ENCODE results near the gene TATDN2. TPM values are rescaled to one million over a fixed set of nuclear protein-coding genes. Genes with fewer than 3 reads are reported as not detected.

TATDN2 gene
- total RNA-seq, 1 donor from 2014 or later: 31.8 TPM

DNA sequence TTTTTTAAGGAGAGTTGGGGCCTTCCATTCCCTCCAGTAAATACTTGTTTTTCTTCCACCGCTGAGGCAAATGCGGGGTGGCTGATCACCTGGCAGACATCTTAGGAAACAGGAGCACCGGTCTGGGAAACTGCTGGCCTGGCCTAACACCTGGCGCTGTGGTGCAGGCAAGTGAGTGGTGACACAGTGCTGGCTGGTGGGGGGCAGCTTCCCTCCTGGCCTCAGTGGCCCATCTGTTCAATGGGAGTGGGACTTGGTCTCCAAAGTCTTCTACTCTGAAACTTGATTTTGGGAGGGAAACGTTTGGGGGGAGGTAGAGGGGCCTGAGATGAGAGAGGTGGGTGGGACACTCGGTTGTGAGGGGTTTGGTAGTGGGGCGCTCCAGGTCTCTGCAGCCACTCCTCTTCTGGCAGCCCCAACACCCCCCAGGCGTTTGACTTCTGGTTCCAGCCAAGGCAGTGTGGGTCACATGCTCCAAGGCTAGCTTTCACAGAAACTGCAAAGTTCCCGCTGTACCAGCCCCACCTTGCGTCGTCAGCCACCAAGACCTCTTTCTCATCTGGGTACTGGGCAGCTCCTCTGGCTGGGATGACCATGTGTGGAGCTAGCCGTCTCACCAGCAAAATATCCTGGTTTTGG lies 39.8 kb downstream of the TATDN2 start:
- H3K27ac Mint-ChIP-seq (ENCODE audit: unreplicated experiment): no peak overlapping the region
- no peaks in the 10 kb centered on the region for H3K27me3 Mint-ChIP-seq (ENCODE audit: low read depth)
- no peak for DNase-seq (ENCODE audit: low spot score)
- H3K4me1 Mint-ChIP-seq (ENCODE audit: low read depth): peaks cover 22% of the 10 kb centered on the region
- peaks cover 8% of the 10 kb centered on the region for H3K36me3 Mint-ChIP-seq (ENCODE audit: low read depth)
- no peaks in the 10 kb centered on the region for H3K9me3 Mint-ChIP-seq (ENCODE audit: low read depth)
- no peak for TF ChIP-seq CTCF (IDR thresholded peaks at IDR 0.05)
- no peak overlapping the region for H3K4me3 Mint-ChIP-seq (ENCODE audit: unreplicated experiment)

DNA sequence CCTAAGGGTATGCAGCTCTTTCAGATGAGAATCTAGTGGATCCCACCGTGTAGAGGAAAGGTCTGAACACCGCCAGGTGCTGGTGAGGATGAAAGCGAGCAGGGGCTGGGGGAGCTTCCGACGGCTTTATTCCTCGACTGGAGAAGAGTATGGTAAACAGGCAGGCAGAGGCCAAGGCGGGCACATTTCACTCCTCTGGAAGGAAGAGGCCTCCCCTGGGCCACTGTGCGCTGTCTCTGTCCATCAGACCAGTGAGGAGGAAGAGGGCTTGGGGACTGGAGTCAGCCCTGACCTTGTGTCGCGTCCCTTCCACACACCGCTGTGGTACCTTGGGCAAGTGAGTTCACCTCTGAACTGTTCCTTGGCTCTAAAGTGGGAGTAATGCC lies 40.3 kb downstream of the TATDN2 start:
- H3K27ac Mint-ChIP-seq (ENCODE audit: unreplicated experiment): no peak overlapping the region
- no peak for TF ChIP-seq CTCF (IDR thresholded peaks at IDR 0.05)
- DNase-seq (ENCODE audit: low spot score): no peak
- H3K9me3 Mint-ChIP-seq (ENCODE audit: low read depth): no peaks in the 10 kb centered on the region
- H3K27me3 Mint-ChIP-seq (ENCODE audit: low read depth): no peaks in the 10 kb centered on the region
- peaks cover 8% of the 10 kb centered on the region for H3K36me3 Mint-ChIP-seq (ENCODE audit: low read depth)
- H3K4me1 Mint-ChIP-seq (ENCODE audit: low read depth): peaks cover 24% of the 10 kb centered on the region
- H3K4me3 Mint-ChIP-seq (ENCODE audit: unreplicated experiment): no peak overlapping the region

DNA sequence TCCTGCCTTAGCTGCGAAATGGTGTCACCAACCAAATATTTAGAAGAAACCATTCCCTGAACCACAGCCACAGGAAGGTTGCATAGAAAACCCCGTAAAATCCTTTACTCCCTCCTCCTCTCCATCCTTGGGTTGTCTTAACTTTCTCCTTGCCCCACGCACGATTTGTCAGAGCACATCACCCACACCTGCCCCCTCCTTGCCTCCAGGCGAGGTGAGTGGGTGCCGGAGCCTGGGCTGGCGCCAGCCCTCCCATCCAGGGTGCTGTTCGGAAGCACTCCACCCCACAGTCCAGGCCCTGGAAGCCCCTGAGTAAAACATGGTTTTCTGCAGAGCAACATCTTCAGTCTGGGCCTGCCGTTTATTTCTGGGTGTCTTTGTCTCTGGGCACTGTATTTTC lies 40.8 kb downstream of the TATDN2 start:
- no peak for TF ChIP-seq CTCF (IDR thresholded peaks at IDR 0.05)
- peaks cover 24% of the 10 kb centered on the region for H3K4me1 Mint-ChIP-seq (ENCODE audit: low read depth)
- DNase-seq (ENCODE audit: low spot score): no peak
- H3K9me3 Mint-ChIP-seq (ENCODE audit: low read depth): no peaks in the 10 kb centered on the region
- no peak overlapping the region for H3K4me3 Mint-ChIP-seq (ENCODE audit: unreplicated experiment)
- H3K27me3 Mint-ChIP-seq (ENCODE audit: low read depth): no peaks in the 10 kb centered on the region
- no peak overlapping the region for H3K27ac Mint-ChIP-seq (ENCODE audit: unreplicated experiment)
- peaks cover 8% of the 10 kb centered on the region for H3K36me3 Mint-ChIP-seq (ENCODE audit: low read depth)

GRCh38 chr3:10289787-10290355 lies 41.6 kb downstream of the TATDN2 start:
- Mint-ChIP-seq H3K27me3 (ENCODE audit: low read depth) (no peaks in the 10 kb centered on the region), H3K4me1 (ENCODE audit: low read depth) (peaks cover 24% of the 10 kb centered on the region)
- TF ChIP-seq CTCF (IDR thresholded peaks at IDR 0.05): no peak

GRCh38 chr3:10290481-10291176 lies 42.4 kb downstream of the TATDN2 start:
- DNase-seq (ENCODE audit: low spot score): no peak
- Mint-ChIP-seq H3K36me3 (ENCODE audit: low read depth) (peaks cover 9% of the 10 kb centered on the region), H3K27ac (ENCODE audit: unreplicated experiment) (no peak overlapping the region), H3K27me3 (ENCODE audit: low read depth) (no peaks in the 10 kb centered on the region), H3K9me3 (ENCODE audit: low read depth) (no peaks in the 10 kb centered on the region), H3K4me3 (ENCODE audit: unreplicated experiment) (no peak overlapping the region), H3K4me1 (ENCODE audit: low read depth) (peaks cover 24% of the 10 kb centered on the region)
- no peak for TF ChIP-seq CTCF (IDR thresholded peaks at IDR 0.05)

More at GRCh38 chr3:10289787-10290355, 41.6 kb downstream of the TATDN2 start:
- DNase-seq (ENCODE audit: low spot score): no peak
- H3K4me3 Mint-ChIP-seq (ENCODE audit: unreplicated experiment): no peak overlapping the region
- H3K36me3 Mint-ChIP-seq (ENCODE audit: low read depth): peaks cover 9% of the 10 kb centered on the region
- H3K9me3 Mint-ChIP-seq (ENCODE audit: low read depth): no peaks in the 10 kb centered on the region
- no peak overlapping the region for H3K27ac Mint-ChIP-seq (ENCODE audit: unreplicated experiment)

Measured in chondrocyte (in vitro differentiated cells).